HepG2 (cell line): ENCODE measurements around the gene MIEF1. TPM values are rescaled to one million over a fixed set of nuclear protein-coding genes. Genes with fewer than 3 reads are reported as not detected.

Experiments used
- ATAC-seq: fragments of 200-7000 bp; cut with Tn5 transposase; 3 replicates; pipeline ENCODE4 v1.9.1; 2020; ENCODE audit warnings: mild to moderate bottlenecking, moderate library complexity
- BruUV-seq: library from RNA; stranded (reverse); fragments of 400-500 nt; replicated peaks from 2 replicates; lab custom pipeline; 2021; lab: Mats Ljungman, UMichigan
- CTCF ChIA-PET: fragments of 300-600 bp; formaldehyde crosslinking; extraction: SDS; loops from one replicate; lab custom pipeline; 2021; ENCODE audit warnings: low total read pairs, inconsistent platforms, low intra/inter-chr PET ratio; lab: Yijun Ruan, JAX
- POLR2A ChIA-PET: fragments of 350-600 bp; sonication (Branson Sonifier 250); formaldehyde crosslinking; loops from one replicate; lab custom pipeline; 2020; ENCODE audit warnings: antibody characterized with exemption, inconsistent platforms; lab: Yijun Ruan, JAX
- DNase-seq: peaks from one replicate; pipeline ENCODE4 v3.0.0-alpha.2; 2015; ENCODE audit warnings: low spot score
- FAIRE-seq: peaks from 3 replicates; lab custom pipeline; 2011; peaks lifted over from hg19 to GRCh38; lab: Jason Lieb, UNC
- H2AFZ ChIP-seq: one replicate; pipeline ENCODE4 v1.6.1; 2011; ENCODE audit warnings: low read length, inconsistent platforms
- H3K27ac ChIP-seq: fragments of 300-600 bp; 3 replicates; pipeline ENCODE4 v1.8.0; 2011; ENCODE audit warnings: mixed run types, mild to moderate bottlenecking, mixed read lengths, low read length, inconsistent platforms; ENCODE audit not compliant: insufficient read depth; ENCODE audit errors: extremely low read length
- H3K27me3 ChIP-seq, 2 experiments: fragments of 200-600 bp in 1 of 2; 2 replicates in 1 of 2; 3 replicates in 1 of 2; pipeline versions ENCODE4 v1.6.0 to v1.8.0; 2011; ENCODE audit warnings: low read length in 2 of 2, mild to moderate bottlenecking in 2 of 2, moderate library complexity in 2 of 2, inconsistent platforms in 1 of 2; ENCODE audit not compliant: insufficient read depth in 2 of 2, control insufficient read depth in 1 of 2
- H3K36me3 ChIP-seq, 2 experiments: fragments of 200-600 bp in 1 of 2; replicated peaks in 1 of 2; 2 replicates in 1 of 2; 3 replicates in 1 of 2; pipeline versions ENCODE4 v1.5.1 to v1.8.0; 2011; ENCODE audit warnings: low read length in 2 of 2, inconsistent platforms in 1 of 2; ENCODE audit not compliant: insufficient read depth in 2 of 2, control insufficient read depth in 1 of 2
- H3K4me1 ChIP-seq: 2 replicates; pipeline ENCODE4 v1.5.1; 2012; ENCODE audit warnings: low read length, inconsistent platforms; ENCODE audit not compliant: insufficient read depth
- H3K4me2 ChIP-seq: 2 replicates; pipeline ENCODE4 v1.6.0; 2011; ENCODE audit warnings: low read depth, low read length, inconsistent platforms
- H3K4me3 ChIP-seq, 3 experiments: fragments of 200-600 bp in 1 of 3; sonication (generic), shearing (Covaris generic) in 1 of 3; replicated peaks in 1 of 3; 2 replicates each; pipeline ENCODE4 v1.5.1; 2011 to 2016; ENCODE audit warnings: low read length in 3 of 3, inconsistent platforms in 2 of 3, low read depth in 2 of 3, mild to moderate bottlenecking in 2 of 3, control low read depth in 1 of 3, mixed read lengths in 1 of 3; ENCODE audit not compliant: insufficient read depth in 1 of 3
- H3K79me2 ChIP-seq: one replicate; pipeline ENCODE4 v1.6.1; 2011; ENCODE audit warnings: low read length, inconsistent platforms; ENCODE audit not compliant: insufficient read depth
- H3K9ac ChIP-seq: 2 replicates; pipeline ENCODE4 v1.6.0; 2011; ENCODE audit warnings: mild to moderate bottlenecking, low read depth, low read length, inconsistent platforms; ENCODE audit not compliant: insufficient read depth
- H3K9me3 ChIP-seq: 2 replicates; pipeline ENCODE4 v1.5.1; 2012; ENCODE audit warnings: mild to moderate bottlenecking, low read length
- H4K20me1 ChIP-seq: 2 replicates; pipeline ENCODE4 v1.6.0; 2011; ENCODE audit warnings: inconsistent platforms, mild to moderate bottlenecking, low read length, moderate library complexity; ENCODE audit not compliant: insufficient read depth
- AKAP8 ChIP-seq: sonication (generic); formaldehyde crosslinking; IDR thresholded peaks from 2 replicates; pipeline ENCODE4 v1.5.1; 2020; ENCODE audit warnings: mild to moderate bottlenecking, missing genetic modification reagents
- ATM ChIP-seq: fragments of 450-650 bp; IDR thresholded peaks from 2 replicates; pipeline ENCODE4 v1.7.1; 2017; ENCODE audit warnings: mild to moderate bottlenecking, borderline replicate concordance
- FOXA1 ChIP-seq, 2 experiments: fragments of 450-650 bp in 1 of 2; sonication (generic) in 1 of 2; formaldehyde crosslinking in 1 of 2; IDR thresholded peaks; 2 replicates each; pipeline versions ENCODE4 v1.4.0 to v1.6.1; 2016 to 2020; ENCODE audit warnings: missing genetic modification reagents in 1 of 2
- FOXJ3 ChIP-seq: sonication (generic); formaldehyde crosslinking; IDR thresholded peaks from 2 replicates; pipeline ENCODE4 v1.4.0; 2020; ENCODE audit warnings: missing genetic modification reagents, mild to moderate bottlenecking, borderline replicate concordance
- GATAD1 ChIP-seq: IDR thresholded peaks from 2 replicates; pipeline ENCODE4 v1.6.1; 2016; ENCODE audit warnings: missing genetic modification reagents, missing compliant biosample characterization
- GZF1 ChIP-seq: sonication (generic); formaldehyde crosslinking; IDR thresholded peaks from 2 replicates; pipeline ENCODE4 v1.5.1; 2020; ENCODE audit warnings: mild to moderate bottlenecking, missing genetic modification reagents
- KLF15 ChIP-seq: sonication (generic); formaldehyde crosslinking; IDR thresholded peaks from 2 replicates; pipeline ENCODE4 v1.8.1; 2023; ENCODE audit warnings: borderline replicate concordance, mild to moderate bottlenecking, inconsistent platforms, missing genetic modification reagents, mixed read lengths
- MAFK ChIP-seq, 2 experiments: IDR thresholded peaks in 1 of 2; conservative IDR thresholded peaks in 1 of 2; 2 replicates each; pipeline ENCODE4 v1.6.1; 2011; ENCODE audit warnings: improper control_type of control experiment in 2 of 2, low read length in 2 of 2
- NONO ChIP-seq, 2 experiments: fragments of 450-650 bp in 1 of 2; sonication (generic) in 1 of 2; formaldehyde crosslinking in 1 of 2; IDR thresholded peaks in 1 of 2; conservative IDR thresholded peaks in 1 of 2; 2 replicates each; pipeline versions ENCODE4 v1.6.1 to v1.8.0; 2017 to 2022; ENCODE audit warnings: mild to moderate bottlenecking in 1 of 2, missing genetic modification reagents in 1 of 2, moderate library complexity in 1 of 2
- PHF21A ChIP-seq: sonication (generic); formaldehyde crosslinking; IDR thresholded peaks from 2 replicates; pipeline ENCODE4 v1.5.0; 2020; ENCODE audit warnings: mild to moderate bottlenecking, missing genetic modification reagents
- SALL1 ChIP-seq: sonication (generic); formaldehyde crosslinking; IDR thresholded peaks from 2 replicates; pipeline ENCODE4 v1.8.0; 2022; ENCODE audit warnings: mild to moderate bottlenecking, missing genetic modification reagents
- SRSF4 ChIP-seq: fragments of 200-400 bp; formaldehyde crosslinking; IDR thresholded peaks from one replicate; pipeline ENCODE4 v1.6.1; 2018; ENCODE audit warnings: mild to moderate bottlenecking, low read depth, low read length, moderate library complexity; ENCODE audit not compliant: poor library complexity, severe bottlenecking
- THAP11 ChIP-seq: IDR thresholded peaks from 2 replicates; pipeline ENCODE4 v1.6.1; 2016; ENCODE audit warnings: missing biosample characterization, missing genetic modification reagents
- ZNF343 ChIP-seq: sonication (generic); formaldehyde crosslinking; IDR thresholded peaks from 2 replicates; pipeline ENCODE4 v1.4.0; 2020; ENCODE audit warnings: mild to moderate bottlenecking, missing genetic modification reagents
- ZNF652 ChIP-seq: IDR thresholded peaks from 2 replicates; pipeline ENCODE4 v1.6.1; 2016; ENCODE audit warnings: low read depth, borderline replicate concordance
- ZNF761 ChIP-seq: sonication (generic); formaldehyde crosslinking; conservative IDR thresholded peaks from 2 replicates; pipeline ENCODE4 v1.4.0; 2020; ENCODE audit warnings: mild to moderate bottlenecking, missing genetic modification reagents
- ZNF770 ChIP-seq: sonication (generic); formaldehyde crosslinking; IDR thresholded peaks from 2 replicates; pipeline ENCODE4 v1.5.0; 2020; ENCODE audit warnings: mild to moderate bottlenecking, missing genetic modification reagents
- WGBS: methylation state at CpG from one replicate; pipeline ENCODE4 v1.1.6; 2017; ENCODE audit warnings: low lambda C conversion rate; 5-methylcytosine and 5-hydroxymethylcytosine counted together
- in situ Hi-C: cut with HindIII; loops from 2 replicates; pipeline ENCODE4 v1.10.0; 2017; ENCODE audit warnings: low pct_unique_long_range_greater_than_20kb; ENCODE audit not compliant: extremely low pct_ligation_motif_present
- intact Hi-C: fragments of 100-400 bp; cut with micrococcal nuclease; formaldehyde crosslinking; loops from one replicate; pipeline ENCODE4 v1.10.0; 2022; ENCODE audit not compliant: unreplicated experiment
- polyA plus RNA-seq, 8 experiments: library from polyadenylated mRNA; depleted of rRNA in 3 of 8; stranded (reverse) in 7 of 8; unstranded in 1 of 8; fragments of >200 nt; fragmentation: Illumina TruSeq in 4 of 8; extraction: Trizol in 4 of 8; gene quantifications; 2 replicates each; pipeline versions ENCODE4 v1.2.1 to v1.2.3, GENCODE V29; 2011 to 2016; ENCODE audit warnings: low read depth in 4 of 8, missing spikeins in 1 of 8, mixed read lengths in 1 of 8; ENCODE audit not compliant: insufficient read depth in 1 of 8
- total RNA-seq, 5 experiments: library from RNA; depleted of rRNA; stranded (reverse); fragments of >200 nt; fragmentation: Illumina TruSeq; extraction: Trizol; gene quantifications; 2 replicates each; pipeline ENCODE4 v1.2.3, GENCODE V29; 2016; ENCODE audit warnings: low read depth in 1 of 5
- TF ChIP-seq, protein P1 (sequence below): sonication (generic); formaldehyde crosslinking; IDR thresholded peaks from 2 replicates; pipeline ENCODE4 v1.9.0; 2022; ENCODE audit warnings: missing genetic modification reagents, mild to moderate bottlenecking, borderline replicate concordance
- TF ChIP-seq, protein P2 (sequence below): sonication (generic); formaldehyde crosslinking; IDR thresholded peaks from 2 replicates; pipeline ENCODE4 v1.4.0; 2020; ENCODE audit warnings: mild to moderate bottlenecking, missing genetic modification reagents

The MIEF1 gene
- total and polyA plus RNA-seq, 2 of the 13 experiments (the other 11 are each of a cell fraction or from before 2014, with no cell fraction given): 21.7 to 34.8 TPM

GRCh38 chr22:39496131-39496838 is 5.8 kb upstream of the MIEF1 start:
- WGBS: 25% methylated on average over 7 of the region's 13 CpGs
- peak overlapping the region; percentile 80 for H3K4me2 ChIP-seq
- H3K36me3 ChIP-seq: no peaks in the 10 kb centered on the region
- no peaks in the 10 kb centered on the region for H3K79me2 ChIP-seq
- POLR2A ChIA-PET: interaction anchor here (0.9 to 9.1 kb wide), 8 partner anchors 11 to 548 kb away, joined by 3 to 167 read pairs (median 6); partner anchors contain the start of genes ATF4 and RPS19BP1
- DNase-seq: peak; percentile 74
- in situ Hi-C loops (no loop called here), intact Hi-C loops (loop anchor here (1.0 kb wide), 1 partner anchor 18 kb away; no protein-coding TSS in a partner anchor)
- H2AFZ ChIP-seq: peak overlapping the region; percentile 17
- FAIRE-seq: peak; percentile 91
- H3K27ac ChIP-seq: no peak overlapping the region
- peaks cover 0 to 2% of the 10 kb centered on the region in 2 experiments; a peak in 1 of 5 replicates for H3K27me3 ChIP-seq
- ATAC-seq: peak; percentile 88
- H3K4me1 ChIP-seq: peaks cover 51% of the 10 kb centered on the region
- H3K9ac ChIP-seq: peak overlapping the region; percentile 42; the same call in 1 of the 2 replicates
- CTCF ChIA-PET: interaction anchor here (0.8 to 2.8 kb wide), 8 partner anchors 13 to 540 kb away, joined by 3 to 24 read pairs (median 4); partner anchors contain the start of genes ATF4 and RPS19BP1
- H4K20me1 ChIP-seq: no peaks in the 10 kb centered on the region
- no TSS peak for BruUV-seq
- peak overlapping the region in 1 of 3 experiments; percentile 57; a peak in 2 of 6 replicates for H3K4me3 ChIP-seq
- H3K9me3 ChIP-seq: no peaks in the 10 kb centered on the region
- TF ChIP-seq KLF15 (CRISPR knock-in tag) (no peak), ZNF761 (no peak), GZF1 (CRISPR knock-in tag) (no peak), FOXJ3 (CRISPR knock-in tag) (no peak), NONO (IDR thresholded peaks at IDR 0.05) (no peak), NONO (CRISPR knock-in tag; conservative IDR thresholded peaks at IDR 0.05) (no peak), ZNF770 (CRISPR knock-in tag) (no peak), MAFK (conservative IDR thresholded peaks at IDR 0.05 in 1 of 2, IDR thresholded peaks at IDR 0.05 in 1 of 2; ENCODE audit: low read length in 2 of 2) (0 out of 4 replicates have a peak, but pooled peaks of 1 of the 2 experiments have one; percentile 10), PHF21A (CRISPR knock-in tag) (peak; percentile 16; the same call in 1 of the 2 replicates), ZNF652 (CRISPR knock-in tag) (no peak), SRSF4 (no peak), FOXA1 (IDR thresholded peaks at IDR 0.05) (no peak), FOXA1 (CRISPR knock-in tag; IDR thresholded peaks at IDR 0.05) (no peak), THAP11 (CRISPR knock-in tag) (peak; percentile 37; the same call in 1 of the 2 replicates), ZNF343 (CRISPR knock-in tag) (no peak), SALL1 (CRISPR knock-in tag) (peak; percentile 32; the same call in 1 of the 2 replicates), ATM (no peak), AKAP8 (CRISPR knock-in tag) (no peak), GATAD1 (CRISPR knock-in tag) (no peak)
- TF ChIP-seq, protein P1, sequence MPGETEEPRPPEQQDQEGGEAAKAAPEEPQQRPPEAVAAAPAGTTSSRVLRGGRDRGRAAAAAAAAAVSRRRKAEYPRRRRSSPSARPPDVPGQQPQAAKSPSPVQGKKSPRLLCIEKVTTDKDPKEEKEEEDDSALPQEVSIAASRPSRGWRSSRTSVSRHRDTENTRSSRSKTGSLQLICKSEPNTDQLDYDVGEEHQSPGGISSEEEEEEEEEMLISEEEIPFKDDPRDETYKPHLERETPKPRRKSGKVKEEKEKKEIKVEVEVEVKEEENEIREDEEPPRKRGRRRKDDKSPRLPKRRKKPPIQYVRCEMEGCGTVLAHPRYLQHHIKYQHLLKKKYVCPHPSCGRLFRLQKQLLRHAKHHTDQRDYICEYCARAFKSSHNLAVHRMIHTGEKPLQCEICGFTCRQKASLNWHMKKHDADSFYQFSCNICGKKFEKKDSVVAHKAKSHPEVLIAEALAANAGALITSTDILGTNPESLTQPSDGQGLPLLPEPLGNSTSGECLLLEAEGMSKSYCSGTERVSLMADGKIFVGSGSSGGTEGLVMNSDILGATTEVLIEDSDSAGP (CRISPR knock-in tag): 0 out of 2 replicates have a peak, but pooled peaks have one; percentile 39
- TF ChIP-seq, protein P2, sequence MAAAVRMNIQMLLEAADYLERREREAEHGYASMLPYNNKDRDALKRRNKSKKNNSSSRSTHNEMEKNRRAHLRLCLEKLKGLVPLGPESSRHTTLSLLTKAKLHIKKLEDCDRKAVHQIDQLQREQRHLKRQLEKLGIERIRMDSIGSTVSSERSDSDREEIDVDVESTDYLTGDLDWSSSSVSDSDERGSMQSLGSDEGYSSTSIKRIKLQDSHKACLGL (CRISPR knock-in tag): no peak
